IMR-90 (cell line): ENCODE results near the gene BRIP1. TPM values are rescaled to one million over a fixed set of nuclear protein-coding genes. Genes with fewer than 3 reads are reported as not detected.

Source experiments
- ATAC-seq: fragments of 200-7000 bp; cut with Tn5 transposase; 2 replicates; pipeline ENCODE4 v1.9.1; 2020; ENCODE audit warnings: low read depth, mild to moderate bottlenecking, moderate library complexity
- BruUV-seq: library from RNA; stranded (reverse); fragments of 400-500 nt; replicated peaks from 2 replicates; lab custom pipeline; 2021; lab: Mats Ljungman, UMichigan
- CTCF ChIA-PET: fragments of 300-600 bp; formaldehyde crosslinking; extraction: SDS; loops from one replicate; lab custom pipeline; 2021; ENCODE audit warnings: antibody characterized with exemption; lab: Yijun Ruan, JAX
- POLR2A ChIA-PET: fragments of 300-600 bp; sonication (Branson Sonifier 250); formaldehyde crosslinking; loops from one replicate; lab custom pipeline; 2022; ENCODE audit warnings: antibody characterized with exemption; ENCODE audit not compliant: unreplicated experiment; lab: Charles Lee
- DNase-seq: peaks from one replicate; pipeline ENCODE4 v3.0.0; 2013
- H2AFZ ChIP-seq: replicated peaks from 2 replicates; pipeline ENCODE3; 2013; ENCODE audit warnings: low read length, mild to moderate bottlenecking; ENCODE audit not compliant: poor library complexity
- H2AK5ac ChIP-seq: 2 replicates; pipeline ENCODE4 v1.6.1; 2013; ENCODE audit warnings: low read depth, low read length, inconsistent platforms
- H2AK9ac ChIP-seq: replicated peaks from 2 replicates; pipeline ENCODE3; 2013; ENCODE audit warnings: mild to moderate bottlenecking, low read depth, low read length, moderate library complexity; ENCODE audit not compliant: poor library complexity
- H2BK120ac ChIP-seq: 2 replicates; pipeline ENCODE4 v1.6.1; 2013; ENCODE audit warnings: low read depth, low read length, inconsistent platforms
- H2BK15ac ChIP-seq: 3 replicates; pipeline ENCODE4 v1.6.1; 2013; ENCODE audit warnings: low read depth, low read length, inconsistent platforms
- H2BK20ac ChIP-seq: 2 replicates; pipeline ENCODE4 v1.6.1; 2013; ENCODE audit warnings: low read depth, mild to moderate bottlenecking, inconsistent platforms, low read length, moderate library complexity
- H2BK5ac ChIP-seq: 2 replicates; pipeline ENCODE4 v1.6.1; 2013; ENCODE audit warnings: mild to moderate bottlenecking, low read depth, low read length, inconsistent platforms; ENCODE audit not compliant: poor library complexity, severe bottlenecking
- H3K14ac ChIP-seq: replicated peaks from 2 replicates; pipeline ENCODE4 v1.6.1; 2013; ENCODE audit warnings: low read depth, low read length, inconsistent platforms
- H3K18ac ChIP-seq: 2 replicates; pipeline ENCODE4 v1.6.1; 2013; ENCODE audit warnings: low read depth, low read length, control low read depth
- H3K23ac ChIP-seq: 2 replicates; pipeline ENCODE4 v1.6.1; 2013; ENCODE audit warnings: low read depth, low read length, inconsistent platforms
- H3K27ac ChIP-seq: 2 replicates; pipeline ENCODE4 v1.5.1; 2013; ENCODE audit warnings: mild to moderate bottlenecking, control low read depth, low read length; ENCODE audit not compliant: insufficient read depth
- H3K27me3 ChIP-seq: 2 replicates; pipeline ENCODE4 v1.6.1; 2013; ENCODE audit warnings: low read length; ENCODE audit not compliant: control insufficient read depth, insufficient read depth
- H3K36me3 ChIP-seq: 2 replicates; pipeline ENCODE4 v1.6.1; 2013; ENCODE audit warnings: low read length, mixed read lengths; ENCODE audit not compliant: control insufficient read depth, insufficient read depth
- H3K4ac ChIP-seq: 2 replicates; pipeline ENCODE4 v1.6.1; 2013; ENCODE audit warnings: low read depth, low read length, inconsistent platforms
- H3K4me1 ChIP-seq: 2 replicates; pipeline ENCODE4 v1.6.1; 2013; ENCODE audit warnings: low read length, mixed read lengths; ENCODE audit not compliant: control insufficient read depth, insufficient read depth
- H3K4me2 ChIP-seq: 2 replicates; pipeline ENCODE4 v1.6.1; 2013; ENCODE audit warnings: low read depth, mild to moderate bottlenecking, control low read depth, low read length, moderate library complexity
- H3K4me3 ChIP-seq: 2 replicates; pipeline ENCODE4 v1.5.1; 2013; ENCODE audit warnings: low read depth, mild to moderate bottlenecking, control low read depth, low read length, moderate library complexity; ENCODE audit not compliant: insufficient read depth
- H3K56ac ChIP-seq: 2 replicates; pipeline ENCODE4 v1.6.1; 2013; ENCODE audit warnings: low read length, inconsistent platforms; ENCODE audit not compliant: insufficient read depth; ENCODE audit errors: extremely low read depth
- H3K79me1 ChIP-seq, 2 experiments: 2 replicates each; pipeline ENCODE4 v1.6.1; 2013; ENCODE audit warnings: low read length in 2 of 2, inconsistent platforms in 1 of 2, low read depth in 1 of 2
- H3K9ac ChIP-seq: 2 replicates; pipeline ENCODE4 v1.6.1; 2013; ENCODE audit warnings: low read depth, low read length, control low read depth
- H3K9me1 ChIP-seq: 2 replicates; pipeline ENCODE4 v1.6.1; 2013; ENCODE audit warnings: low read length, inconsistent platforms; ENCODE audit not compliant: insufficient read depth
- H3K9me3 ChIP-seq: 2 replicates; pipeline ENCODE4 v1.6.1; 2013; ENCODE audit warnings: low read length; ENCODE audit not compliant: control insufficient read depth, insufficient read depth
- H4K20me1 ChIP-seq: 2 replicates; pipeline ENCODE4 v1.6.1; 2013; ENCODE audit warnings: low read length, inconsistent platforms; ENCODE audit not compliant: insufficient read depth
- H4K5ac ChIP-seq: 2 replicates; pipeline ENCODE4 v1.6.1; 2013; ENCODE audit warnings: mild to moderate bottlenecking, low read depth, low read length, control low read depth
- H4K8ac ChIP-seq, 2 experiments: 2 replicates each; pipeline ENCODE4 v1.6.1; 2013; ENCODE audit warnings: low read depth in 2 of 2, low read length in 2 of 2, control low read depth in 1 of 2, inconsistent platforms in 1 of 2
- H4K91ac ChIP-seq: 2 replicates; pipeline ENCODE4 v1.6.1; 2013; ENCODE audit warnings: low read depth, low read length, inconsistent platforms; ENCODE audit not compliant: insufficient read depth
- CTCF ChIP-seq: conservative IDR thresholded peaks from 2 replicates; pipeline ENCODE4 v1.5.1; 2012; ENCODE audit warnings: mild to moderate bottlenecking, low read depth, low read length, improper control_type of control experiment
- NFE2L2 ChIP-seq: fragments of 150-350 bp; IDR thresholded peaks from 2 replicates; pipeline ENCODE4 v1.6.1; 2016; ENCODE audit warnings: low read depth, mild to moderate bottlenecking, low read length
- POLR2A ChIP-seq: IDR thresholded peaks from 2 replicates; pipeline ENCODE4 v1.6.1; 2012; ENCODE audit warnings: mild to moderate bottlenecking, low read depth, low read length
- WGBS, 2 experiments: methylation state at CpG; one replicate each; pipeline versions ENCODE4 v1.1.5 to v1.1.7; 2013; ENCODE audit warnings: missing lambda C conversion rate in 2 of 2; ENCODE audit not compliant: insufficient read length in 1 of 2; ENCODE audit errors: extremely low coverage in 2 of 2; 5-methylcytosine and 5-hydroxymethylcytosine counted together
- dilution Hi-C: fragments of 300-500 bp; cut with HindIII; formaldehyde crosslinking; loops from one replicate; pipeline ENCODE4 v1.14.3; 2018; ENCODE audit warnings: low sequenced_read_pairs; ENCODE audit not compliant: unreplicated experiment
- in situ Hi-C: fragments of 300-500 bp; cut with MboI; formaldehyde crosslinking; loops from 3 replicates; pipeline ENCODE4 v1.14.3; 2019; ENCODE audit warnings: low sequenced_read_pairs, inconsistent platforms, mixed read lengths
- intact Hi-C: fragments of 100-400 bp; cut with micrococcal nuclease; formaldehyde crosslinking; loops from 2 replicates; pipeline ENCODE4 v1.10.0; 2022
- polyA plus RNA-seq, 3 experiments: library from polyadenylated mRNA; depleted of rRNA; stranded (reverse); fragments of >200 nt; gene quantifications; 2 replicates each; pipeline ENCODE4 v1.2.3, GENCODE V29; 2012; ENCODE audit warnings: low replicate concordance in 1 of 3
- total RNA-seq: library from RNA; depleted of rRNA; stranded (reverse); fragments of >200 nt; gene quantifications from 2 replicates; pipeline ENCODE4 v1.2.3, GENCODE V29; 2012

BRIP1 gene
- total and polyA plus RNA-seq, 2 of the 4 experiments (the other 2 are of a cell fraction): 6.1 to 19.7 TPM

- Histone ChIP-seq H3K18ac (no peak overlapping the region), H3K36me3 (no peaks in the 10 kb centered on the region), H4K91ac (no peak overlapping the region), H3K56ac (no peak overlapping the region), H2AK9ac (no peak overlapping the region), H2BK20ac (no peak overlapping the region), H4K5ac (no peak overlapping the region), H3K9ac (no peak overlapping the region), H3K27me3 (no peaks in the 10 kb centered on the region), H3K4me2 (no peak overlapping the region), H3K14ac (no peak overlapping the region; the same call in 1 of the 2 replicates), H4K8ac (0 out of 4 replicates have a peak overlapping the region, but pooled peaks of 1 of the 2 experiments have one; percentile 0), H2BK15ac (no peak overlapping the region), H2BK120ac (no peak overlapping the region), H2AK5ac (no peak overlapping the region), H2AFZ (no peak overlapping the region), H3K23ac (peak overlapping the region; percentile 3; the same call in 1 of the 2 replicates), H3K27ac (no peak overlapping the region), H3K9me1 (no peaks in the 10 kb centered on the region; the same call in 1 of the 2 replicates), H2BK5ac (no peak overlapping the region), H4K20me1 (no peaks in the 10 kb centered on the region), H3K79me1 (no peaks in the 10 kb centered on the region), H3K4me1 (no peaks in the 10 kb centered on the region), H3K4me3 (no peak overlapping the region), H3K9me3 (no peaks in the 10 kb centered on the region), H3K4ac (no peak overlapping the region)
- ATAC-seq (peak; percentile 51), DNase-seq (peak; percentile 40)
- TF ChIP-seq POLR2A (no peak), CTCF (peak; percentile 25; the same call in 1 of the 2 replicates), NFE2L2 (no peak)
- dilution Hi-C loops (no loop called here), intact Hi-C loops (no loop called here), in situ Hi-C loops (no loop called here)
- no TSS peak for BruUV-seq
- WGBS, 2 experiments: no CpG with 5 or more reads among the region's 5 CpGs
- POLR2A ChIA-PET: interaction anchor here (0.5 kb wide), 1 partner anchor 758 kb away, joined by 3 read pairs; no protein-coding TSS in a partner anchor
- CTCF ChIA-PET: interaction anchor here (0.6 to 1.4 kb wide), 2 partner anchors 16 to 947 kb away, joined by 3 to 4 read pairs; no protein-coding TSS in a partner anchor
Measured at GRCh38 chr17:61729690-61730268, 133.5 kb downstream of the BRIP1 start.
